C4-2B (cell line): ENCODE data around the gene NSUN6.
A peak's percentile ranks its signal among the peaks of the same experiment; 100 is the strongest.

ENCODE experiments used
- H3K27ac ChIP-seq: fragments of 450-650 bp; 2 replicates; pipeline ENCODE4 v1.5.1; 2017
- ZFX ChIP-seq: fragments of 450-650 bp; IDR thresholded peaks from 2 replicates; pipeline ENCODE4 v1.6.1; 2017
- TF ChIP-seq, protein P1 (sequence below): fragments of 450-650 bp; conservative IDR thresholded peaks from 2 replicates; pipeline ENCODE4 v1.5.1; 2017; ENCODE audit warnings: mild to moderate bottlenecking

NSUN6 gene

DNA sequence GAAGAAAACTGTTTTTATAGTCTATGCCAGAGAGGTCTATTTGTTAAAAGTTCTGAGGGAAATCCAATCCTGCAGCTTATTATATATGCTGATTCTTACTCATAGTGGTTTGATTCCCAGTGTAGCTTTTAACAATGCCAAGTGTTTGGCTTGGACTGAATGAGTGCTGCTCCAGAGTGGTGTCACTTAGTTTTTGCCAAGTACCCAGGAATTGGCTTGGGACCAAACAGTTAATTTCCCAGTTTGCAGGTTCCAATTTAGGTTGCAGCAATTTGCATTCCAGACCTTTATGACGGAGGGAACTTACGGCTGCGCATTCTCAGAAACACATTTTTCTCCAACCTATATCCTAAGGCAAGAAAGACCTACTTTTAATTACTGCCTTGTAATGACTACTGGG is 32.4 kb downstream of the NSUN6 start:
- TF ChIP-seq, protein P1, sequence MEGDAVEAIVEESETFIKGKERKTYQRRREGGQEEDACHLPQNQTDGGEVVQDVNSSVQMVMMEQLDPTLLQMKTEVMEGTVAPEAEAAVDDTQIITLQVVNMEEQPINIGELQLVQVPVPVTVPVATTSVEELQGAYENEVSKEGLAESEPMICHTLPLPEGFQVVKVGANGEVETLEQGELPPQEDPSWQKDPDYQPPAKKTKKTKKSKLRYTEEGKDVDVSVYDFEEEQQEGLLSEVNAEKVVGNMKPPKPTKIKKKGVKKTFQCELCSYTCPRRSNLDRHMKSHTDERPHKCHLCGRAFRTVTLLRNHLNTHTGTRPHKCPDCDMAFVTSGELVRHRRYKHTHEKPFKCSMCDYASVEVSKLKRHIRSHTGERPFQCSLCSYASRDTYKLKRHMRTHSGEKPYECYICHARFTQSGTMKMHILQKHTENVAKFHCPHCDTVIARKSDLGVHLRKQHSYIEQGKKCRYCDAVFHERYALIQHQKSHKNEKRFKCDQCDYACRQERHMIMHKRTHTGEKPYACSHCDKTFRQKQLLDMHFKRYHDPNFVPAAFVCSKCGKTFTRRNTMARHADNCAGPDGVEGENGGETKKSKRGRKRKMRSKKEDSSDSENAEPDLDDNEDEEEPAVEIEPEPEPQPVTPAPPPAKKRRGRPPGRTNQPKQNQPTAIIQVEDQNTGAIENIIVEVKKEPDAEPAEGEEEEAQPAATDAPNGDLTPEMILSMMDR = no peak
- no peak for TF ChIP-seq ZFX
- H3K27ac ChIP-seq = no peak overlapping the region

DNA sequence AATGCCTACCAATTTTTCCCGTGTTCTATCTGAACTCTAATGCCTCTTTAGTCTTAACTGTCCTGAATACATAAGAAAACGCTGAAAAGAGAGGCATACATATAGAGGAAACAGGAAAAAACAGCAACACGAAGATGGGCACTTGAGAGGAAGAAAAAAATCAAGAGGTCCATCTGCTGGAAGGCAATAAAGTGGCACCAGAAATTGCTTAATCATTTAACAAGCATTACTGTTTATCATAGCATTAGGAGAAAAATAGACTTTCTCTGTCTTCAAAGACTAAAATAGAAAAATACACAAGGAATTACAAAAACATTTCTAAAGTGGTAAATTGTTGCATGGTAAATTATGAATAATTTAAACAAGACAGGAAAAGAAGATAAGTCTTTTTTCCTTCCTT is 35.0 kb downstream of the NSUN6 start:
- no peak for TF ChIP-seq ZFX
- TF ChIP-seq, protein P1 = peak; percentile 27
- H3K27ac ChIP-seq = no peak overlapping the region

DNA sequence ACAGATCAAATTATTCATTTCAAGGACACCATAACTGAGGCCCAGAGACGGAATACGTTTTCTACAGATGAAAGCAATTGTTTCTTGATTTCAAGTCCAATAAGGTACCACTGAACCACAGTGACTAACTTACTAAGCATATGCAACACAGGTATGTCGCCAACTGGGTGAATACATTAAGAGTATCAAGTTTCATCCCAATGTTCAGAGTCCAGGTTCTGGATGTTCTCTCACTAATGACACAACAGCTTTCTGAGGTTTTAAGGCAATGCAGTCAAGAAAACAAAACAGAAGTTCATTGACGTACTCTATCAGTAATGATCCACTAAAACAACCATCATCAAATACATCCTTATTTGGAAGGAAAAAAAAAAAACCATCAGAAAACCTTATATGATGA is 35.8 kb downstream of the NSUN6 start:
- H3K27ac ChIP-seq = no peak overlapping the region

DNA sequence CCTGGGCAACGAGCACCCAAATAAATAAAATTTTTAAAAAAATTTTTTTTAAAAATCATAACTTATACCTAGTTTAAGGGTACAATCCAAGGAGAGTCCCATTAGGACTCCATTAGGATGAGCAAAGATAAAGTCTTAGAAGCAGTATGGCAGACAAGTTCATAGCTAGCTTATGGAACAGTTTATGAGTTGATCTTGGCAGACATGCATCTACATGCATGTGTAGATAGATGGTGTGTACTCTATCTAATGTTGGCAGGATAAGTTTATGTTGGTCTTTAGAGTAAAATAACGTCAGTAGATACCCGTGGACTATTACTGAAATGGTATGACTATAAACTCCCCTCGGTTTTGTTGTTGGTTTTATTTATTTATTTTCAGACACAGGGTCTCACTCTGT is 40.2 kb downstream of the NSUN6 start:
- TF ChIP-seq ZFX = no peak
- TF ChIP-seq, protein P1 = no peak
- H3K27ac ChIP-seq = peak overlapping the region; percentile 80

More for the DNA sequence above, 35.8 kb downstream of the NSUN6 start:
- TF ChIP-seq, protein P1 = no peak
- no peak for TF ChIP-seq ZFX

DNA sequence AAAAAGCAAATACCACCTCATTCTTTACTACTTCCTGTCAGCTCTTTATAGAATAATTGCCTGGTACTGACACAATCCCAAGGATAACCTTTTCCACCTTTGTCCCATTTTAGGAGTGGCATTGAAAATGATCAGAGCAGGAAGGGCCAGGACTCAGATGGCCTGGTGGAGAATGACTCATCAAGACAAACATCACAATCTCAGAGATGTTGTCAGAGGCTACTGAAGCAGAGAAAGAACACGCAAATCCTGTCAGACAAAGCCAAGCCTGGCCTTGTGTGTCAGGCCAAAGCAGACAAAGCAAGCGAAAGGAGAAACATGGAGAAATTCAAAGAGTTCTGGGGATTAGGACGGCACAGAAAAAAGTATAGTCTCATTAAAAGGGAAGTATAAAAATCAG is 40.9 kb downstream of the NSUN6 start:
- peak overlapping the region; percentile 80 for H3K27ac ChIP-seq
- TF ChIP-seq, protein P1 = no peak
- TF ChIP-seq ZFX = no peak

DNA sequence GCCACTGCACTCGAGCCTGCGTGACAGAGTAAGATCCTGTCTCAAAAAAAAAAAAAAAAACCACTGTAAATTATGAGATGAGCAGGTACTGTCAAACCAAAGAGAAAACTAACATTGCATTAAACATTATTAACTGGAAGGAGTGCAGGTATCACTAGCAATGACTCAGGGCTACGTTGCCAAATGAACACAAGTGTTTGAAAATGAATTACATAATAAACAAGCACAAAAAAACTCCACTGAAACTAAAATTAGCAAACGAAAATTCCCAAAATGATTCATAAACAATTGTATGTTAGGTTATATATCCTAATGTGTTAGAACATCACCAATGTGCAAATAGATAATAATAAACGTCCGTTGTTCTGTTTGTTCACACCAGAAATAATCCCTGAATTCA is 42.8 kb downstream of the NSUN6 start:
- no peak overlapping the region for H3K27ac ChIP-seq
- TF ChIP-seq ZFX = no peak
- TF ChIP-seq, protein P1 = no peak

DNA sequence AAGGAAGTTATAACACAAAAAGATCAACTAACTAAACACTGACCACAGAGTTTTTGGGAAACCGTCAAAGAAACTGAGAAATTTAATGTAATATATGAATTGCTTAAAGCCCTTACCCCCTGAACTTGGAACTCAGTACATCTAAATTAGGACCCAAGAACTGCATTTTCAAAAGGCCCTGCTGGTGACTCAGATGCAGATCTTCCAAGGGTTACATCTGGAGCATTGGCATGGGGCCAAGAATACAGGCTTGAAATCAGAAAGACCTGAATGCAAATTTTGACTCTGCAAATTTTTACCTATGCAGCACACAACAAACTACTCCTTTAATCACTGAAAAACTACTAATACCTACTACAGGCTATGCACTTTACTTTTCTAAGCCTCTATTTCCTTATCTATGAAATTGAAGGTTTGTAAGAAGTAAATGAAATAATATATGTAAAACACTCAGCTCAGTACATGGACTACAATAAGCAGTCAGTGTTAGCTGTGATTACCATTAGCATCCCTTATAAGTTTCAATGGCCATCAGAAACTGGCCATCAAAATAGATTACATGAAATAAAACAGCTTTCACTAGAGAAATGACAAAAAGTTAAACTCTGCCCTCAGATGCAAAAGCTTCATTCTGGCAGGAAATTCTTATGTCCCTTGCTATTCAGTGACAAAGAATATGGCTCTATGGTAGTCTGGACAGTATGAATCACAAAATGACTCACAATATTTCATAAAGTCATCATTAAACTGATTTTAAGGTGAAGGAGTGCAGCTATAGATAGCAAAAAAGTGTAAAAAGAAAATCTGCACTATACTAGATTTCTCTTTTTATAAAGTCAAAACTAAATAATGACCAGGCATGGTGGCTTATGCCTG is 43.6 kb downstream of the NSUN6 start:
- TF ChIP-seq, protein P1 = no peak
- no peak for TF ChIP-seq ZFX
- no peak overlapping the region for H3K27ac ChIP-seq
